ENCODE data around the gene COL9A3. TPM values are rescaled to one million over a fixed set of nuclear protein-coding genes. Genes with fewer than 3 reads are reported as not detected.

COL9A3 gene
- total RNA-seq, 1 donor: 0.43 TPM

GRCh38 chr20:62779417-62779685, 37.5 kb upstream of the COL9A3 start:
- TF ChIP-seq CTCF (IDR thresholded peaks at IDR 0.05; ENCODE audit: insufficient read depth, low read depth, low read length): no peak
- H3K4me3 ChIP-seq (ENCODE audit: low read depth, low read length): no peak overlapping the region
- no peak for DNase-seq (ENCODE audit: low read depth)

- no peak for TF ChIP-seq CTCF (IDR thresholded peaks at IDR 0.05; ENCODE audit: insufficient read depth, low read depth, low read length)
- DNase-seq (ENCODE audit: low read depth): no peak
- H3K4me3 ChIP-seq (ENCODE audit: low read depth, low read length): no peak overlapping the region
Observed at GRCh38 chr20:62780204-62780603, 36.6 kb upstream of the COL9A3 start.

GRCh38 chr20:62780696-62781095, 36.2 kb upstream of the COL9A3 start:
- H3K4me3 ChIP-seq (ENCODE audit: low read depth, low read length): no peak overlapping the region
- DNase-seq (ENCODE audit: low read depth): no peak
- TF ChIP-seq CTCF (IDR thresholded peaks at IDR 0.05; ENCODE audit: insufficient read depth, low read depth, low read length): no peak

GRCh38 chr20:62782149-62782892, 34.5 kb upstream of the COL9A3 start:
- H3K4me3 ChIP-seq (ENCODE audit: low read depth, low read length): no peak overlapping the region
- TF ChIP-seq CTCF (IDR thresholded peaks at IDR 0.05; ENCODE audit: insufficient read depth, low read depth, low read length): peak; percentile 38
- DNase-seq (ENCODE audit: low read depth): no peak

- H3K4me3 ChIP-seq (ENCODE audit: low read depth, low read length): no peak overlapping the region
- no peak for DNase-seq (ENCODE audit: low read depth)
- TF ChIP-seq CTCF (IDR thresholded peaks at IDR 0.05; ENCODE audit: insufficient read depth, low read depth, low read length): no peak
Observed at GRCh38 chr20:62782893-62783278, 34.0 kb upstream of the COL9A3 start.

- no peak for TF ChIP-seq CTCF (IDR thresholded peaks at IDR 0.05; ENCODE audit: insufficient read depth, low read depth, low read length)
- DNase-seq (ENCODE audit: low read depth): no peak
- no peak overlapping the region for H3K4me3 ChIP-seq (ENCODE audit: low read depth, low read length)
Observed at GRCh38 chr20:62784497-62784896, 32.4 kb upstream of the COL9A3 start.

GRCh38 chr20:62785393-62785792, 31.5 kb upstream of the COL9A3 start:
- TF ChIP-seq CTCF (IDR thresholded peaks at IDR 0.05; ENCODE audit: insufficient read depth, low read depth, low read length): no peak
- no peak for DNase-seq (ENCODE audit: low read depth)
- no peak overlapping the region for H3K4me3 ChIP-seq (ENCODE audit: low read depth, low read length)
